Colonic mucosa (tissue), 4 donors: ENCODE measurements around the gene MRPL33. TPM values are rescaled to one million over a fixed set of nuclear protein-coding genes. Genes with fewer than 3 reads are reported as not detected.
A peak's percentile ranks its signal among the peaks of the same experiment; 100 is the strongest.
"Not testable (repeated sequence)": the region's sequence is repeated elsewhere in the genome, so short reads cannot be mapped to it uniquely, and the experiment has no call there.

Source experiments
- DNase-seq: peaks from one replicate; pipeline ENCODE4 v3.0.0-alpha.2; 2020
- H3K27ac ChIP-seq: fragments of 200-600 bp; one replicate; pipeline ENCODE4 v1.8.0; 2021
- H3K27me3 ChIP-seq: fragments of 200-600 bp; one replicate; pipeline ENCODE4 v1.8.0; 2021
- H3K36me3 ChIP-seq: fragments of 200-600 bp; one replicate; pipeline ENCODE4 v1.8.0; 2021
- H3K4me1 ChIP-seq: fragments of 200-600 bp; one replicate; pipeline ENCODE4 v1.8.0; 2021; ENCODE audit warnings: mild to moderate bottlenecking
- H3K4me3 ChIP-seq: fragments of 200-600 bp; one replicate; pipeline ENCODE4 v1.8.0; 2021
- H3K9ac ChIP-seq, 2 donors: one replicate each; pipeline ENCODE4 v1.7.0; 2013; ENCODE audit warnings: control low read depth in 2 of 2, low read depth in 2 of 2, low read length in 2 of 2
- H3K9me3 ChIP-seq: fragments of 200-600 bp; one replicate; pipeline ENCODE4 v1.8.0; 2021
- intact Hi-C: fragments of 100-400 bp; cut with DNase I; formaldehyde crosslinking; loops from one replicate; pipeline ENCODE4 v1.14.1; 2022
- total RNA-seq, 2 donors: library from RNA; stranded (reverse); fragmentation: NEBNext Ultra II Directional in 1 of 2; extraction: Animal tissue kit (Norgen Biotek cat#: 25700) in 1 of 2; gene quantifications; one replicate each; pipeline ENCODE4 v1.2.1, GENCODE V29; 2021
- TF ChIP-seq, protein P1 (sequence below): fragments of 200-600 bp; IDR thresholded peaks from one replicate; pipeline ENCODE4 v1.8.0; 2022; ENCODE audit warnings: antibody characterized with exemption, mild to moderate bottlenecking
- donor health status: healthy.
- donor health status: DM: no; HTN: no; CAD: no.
- donor health status: DM: no; HTN: no; CAD: no.

MRPL33 gene
- total RNA-seq, 2 donors from 2014 or later = 56.5 to 63.7 TPM

DNA sequence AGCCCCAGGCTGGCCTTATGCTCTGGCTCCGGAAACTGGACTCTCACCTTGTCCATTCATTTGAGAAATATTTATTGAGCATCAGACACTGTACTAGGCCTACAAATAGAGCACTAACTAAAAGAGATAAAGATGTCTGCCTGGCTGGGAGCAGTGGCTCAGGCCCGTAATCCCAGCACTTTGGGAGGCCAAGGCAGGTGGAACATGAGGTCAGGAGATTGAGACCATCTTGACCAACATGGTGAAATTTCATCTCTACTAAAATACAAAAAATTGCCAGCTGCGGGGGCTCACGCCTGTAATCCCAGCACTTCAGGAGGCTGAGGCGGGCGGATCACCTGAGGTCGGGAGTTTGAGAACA lies 7.6 kb upstream of the MRPL33 start:
- no peak overlapping the region for H3K27ac ChIP-seq
- intact Hi-C loops = no loop called here
- no peak overlapping the region for H3K9ac ChIP-seq
- TF ChIP-seq, protein P1, sequence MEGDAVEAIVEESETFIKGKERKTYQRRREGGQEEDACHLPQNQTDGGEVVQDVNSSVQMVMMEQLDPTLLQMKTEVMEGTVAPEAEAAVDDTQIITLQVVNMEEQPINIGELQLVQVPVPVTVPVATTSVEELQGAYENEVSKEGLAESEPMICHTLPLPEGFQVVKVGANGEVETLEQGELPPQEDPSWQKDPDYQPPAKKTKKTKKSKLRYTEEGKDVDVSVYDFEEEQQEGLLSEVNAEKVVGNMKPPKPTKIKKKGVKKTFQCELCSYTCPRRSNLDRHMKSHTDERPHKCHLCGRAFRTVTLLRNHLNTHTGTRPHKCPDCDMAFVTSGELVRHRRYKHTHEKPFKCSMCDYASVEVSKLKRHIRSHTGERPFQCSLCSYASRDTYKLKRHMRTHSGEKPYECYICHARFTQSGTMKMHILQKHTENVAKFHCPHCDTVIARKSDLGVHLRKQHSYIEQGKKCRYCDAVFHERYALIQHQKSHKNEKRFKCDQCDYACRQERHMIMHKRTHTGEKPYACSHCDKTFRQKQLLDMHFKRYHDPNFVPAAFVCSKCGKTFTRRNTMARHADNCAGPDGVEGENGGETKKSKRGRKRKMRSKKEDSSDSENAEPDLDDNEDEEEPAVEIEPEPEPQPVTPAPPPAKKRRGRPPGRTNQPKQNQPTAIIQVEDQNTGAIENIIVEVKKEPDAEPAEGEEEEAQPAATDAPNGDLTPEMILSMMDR = no peak
- no peak overlapping the region for H3K4me3 ChIP-seq
- no peaks in the 10 kb centered on the region for H3K36me3 ChIP-seq
- no peaks in the 10 kb centered on the region for H3K27me3 ChIP-seq
- no peaks in the 10 kb centered on the region for H3K4me1 ChIP-seq
- DNase-seq = no peak
- H3K9me3 ChIP-seq = no peaks in the 10 kb centered on the region

DNA sequence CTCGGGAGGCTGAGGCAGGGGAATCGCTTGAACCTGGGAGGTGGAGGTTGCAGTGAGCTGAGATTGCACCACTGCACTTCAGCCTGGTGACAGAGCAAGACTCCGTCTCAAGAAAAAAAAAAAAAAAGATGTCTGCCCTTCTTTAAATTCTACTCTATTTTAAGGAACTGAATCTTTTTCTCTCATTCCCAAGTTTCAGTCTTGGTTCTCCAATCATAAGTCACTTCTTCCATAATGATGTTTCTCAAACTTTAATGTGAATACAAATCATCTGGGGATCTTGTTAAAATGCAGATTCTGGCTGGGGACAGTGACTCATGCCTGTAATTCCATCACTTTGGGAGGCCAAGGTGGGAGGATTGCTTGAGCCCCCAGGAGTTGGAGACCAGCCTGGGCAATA lies 7.0 kb upstream of the MRPL33 start:
- H3K9ac ChIP-seq, H3K4me3 ChIP-seq, H3K27me3 ChIP-seq, intact Hi-C loops, H3K9me3 ChIP-seq, H3K4me1 ChIP-seq, H3K36me3 ChIP-seq, H3K27ac ChIP-seq, DNase-seq: not testable (repeated sequence)

DNA sequence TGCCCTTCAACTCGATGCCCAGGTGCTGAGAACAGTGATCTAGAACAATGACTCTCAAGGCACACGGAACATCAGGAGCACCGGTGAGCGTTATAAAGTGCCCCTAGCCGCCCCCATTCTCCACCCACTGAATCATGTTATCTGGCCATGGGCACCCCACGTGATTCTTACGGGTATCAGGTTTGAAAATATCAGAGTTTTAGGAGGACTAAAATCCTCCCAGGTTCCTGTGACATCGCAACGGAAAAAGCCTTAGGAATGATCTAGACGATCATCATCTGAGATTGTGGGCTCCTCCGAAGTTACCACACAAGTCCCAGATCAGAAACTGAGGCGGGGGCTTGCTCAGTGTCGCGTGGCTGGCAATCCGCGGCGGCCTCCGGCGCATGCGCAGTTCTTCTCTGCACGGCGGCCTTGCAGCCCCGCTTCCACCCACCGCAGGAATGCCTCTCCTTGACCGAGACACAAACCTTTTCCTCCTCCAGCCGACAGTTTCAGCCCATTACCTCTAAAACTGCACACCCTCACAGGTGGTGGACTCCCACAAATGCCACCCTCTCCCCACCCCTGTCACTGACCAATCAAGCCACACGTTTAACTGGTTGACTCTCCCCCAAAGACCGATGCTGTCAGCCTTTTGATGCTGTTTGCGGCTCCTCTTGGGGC lies 5.8 kb upstream of the MRPL33 start:
- intact Hi-C loops = no loop called here

DNA sequence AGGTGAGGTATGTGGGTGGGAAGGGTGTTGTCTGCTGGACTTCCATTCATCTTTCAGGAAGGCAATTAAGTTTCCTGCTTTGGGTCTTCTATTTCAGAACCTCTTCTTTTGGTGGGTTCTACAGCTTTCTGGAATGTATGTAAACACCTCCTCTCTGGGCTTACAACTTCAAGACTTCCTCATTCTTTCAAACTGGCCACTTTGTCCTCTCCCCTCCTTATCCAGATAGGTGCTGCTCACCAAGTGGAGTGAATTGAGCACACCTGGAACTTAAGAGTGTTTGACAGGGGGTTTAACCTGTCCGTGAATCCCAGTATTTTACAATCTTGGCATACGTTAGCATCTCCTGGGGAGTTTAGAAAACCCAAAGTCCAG lies 5.2 kb upstream of the MRPL33 start:
- H3K9me3 ChIP-seq = no peaks in the 10 kb centered on the region
- intact Hi-C loops = no loop called here
- peak overlapping the region; percentile 14 for H3K4me3 ChIP-seq
- no peaks in the 10 kb centered on the region for H3K36me3 ChIP-seq
- H3K9ac ChIP-seq = peak overlapping the region; percentile 41 to 68
- no peaks in the 10 kb centered on the region for H3K27me3 ChIP-seq
- no peak overlapping the region for H3K27ac ChIP-seq
- TF ChIP-seq, protein P1 = no peak
- no peak for DNase-seq
- H3K4me1 ChIP-seq = no peaks in the 10 kb centered on the region

More for the DNA sequence above, 5.8 kb upstream of the MRPL33 start:
- Histone ChIP-seq H3K9ac (peak overlapping the region; percentile 41 to 68), H3K9me3 (no peaks in the 10 kb centered on the region), H3K36me3 (no peaks in the 10 kb centered on the region), H3K4me1 (no peaks in the 10 kb centered on the region), H3K27ac (no peak overlapping the region), H3K27me3 (no peaks in the 10 kb centered on the region), H3K4me3 (peak overlapping the region; percentile 14)
- TF ChIP-seq, protein P1 = no peak
- DNase-seq = peak; percentile 72

DNA sequence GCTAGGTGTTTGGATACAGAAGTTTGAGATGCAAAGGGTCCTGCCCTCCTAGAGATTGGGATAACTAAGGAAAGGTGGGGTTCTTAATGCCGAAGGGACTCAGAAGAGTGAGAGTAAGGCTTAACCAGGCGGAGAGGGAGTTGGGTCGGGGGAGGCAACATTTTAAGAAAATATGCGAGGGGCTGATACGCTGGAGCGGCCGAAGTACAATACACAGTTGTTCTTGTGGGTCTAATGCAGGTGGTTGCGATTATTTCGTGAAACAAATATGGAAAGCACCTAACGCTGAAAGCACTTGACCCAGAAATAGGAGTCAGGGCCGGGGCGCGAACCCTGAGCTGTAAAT lies 344 bp upstream of the MRPL33 start:
- Histone ChIP-seq H3K36me3 (no peaks in the 10 kb centered on the region), H3K4me3 (peak overlapping the region; percentile 80), H3K9me3 (no peaks in the 10 kb centered on the region), H3K4me1 (peaks cover 6% of the 10 kb centered on the region), H3K27me3 (no peaks in the 10 kb centered on the region), H3K27ac (peak overlapping the region; percentile 82), H3K9ac (peak overlapping the region; percentile 88 to 94)
- no peak for DNase-seq
- intact Hi-C loops = no loop called here
- TF ChIP-seq, protein P1 = no peak

DNA sequence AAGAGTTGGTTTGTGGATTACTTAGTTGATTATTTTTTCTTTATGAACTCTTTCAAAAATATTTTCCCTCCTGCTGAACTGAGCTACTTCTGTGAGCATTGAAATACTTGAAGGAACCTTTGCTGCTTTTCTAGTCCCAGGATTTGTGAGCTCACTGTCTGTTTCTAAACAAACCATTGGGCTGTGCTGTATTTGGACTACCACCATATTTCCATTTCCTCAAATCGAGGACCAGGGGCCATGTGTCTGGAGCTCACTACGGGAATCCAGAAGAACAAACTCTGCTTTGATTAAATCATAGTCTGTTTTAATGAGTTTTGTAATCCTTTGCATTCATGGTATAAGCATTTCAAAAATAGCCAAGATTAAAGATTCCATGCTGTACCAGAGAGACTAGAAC lies 1.3 kb downstream of the MRPL33 start:
- Histone ChIP-seq H3K27me3 (no peaks in the 10 kb centered on the region), H3K4me3 (peak overlapping the region; percentile 80), H3K9me3 (no peaks in the 10 kb centered on the region), H3K9ac (no peak overlapping the region), H3K27ac (no peak overlapping the region), H3K4me1 (peaks cover 6% of the 10 kb centered on the region), H3K36me3 (no peaks in the 10 kb centered on the region)
- TF ChIP-seq, protein P1 = no peak
- no peak for DNase-seq
- intact Hi-C loops = no loop called here
